Bone marrow (tissue), 2 donors: ENCODE results near the gene TSPAN7.

Source experiments
- DNase-seq, 2 donors: peaks; one replicate each; lab custom pipeline; 2025; lab: John Stamatoyannopoulos, UW

Gene TSPAN7

GRCh38 chrX:38694394-38694793 lies 133.1 kb downstream of the TSPAN7 start:
- no peak for DNase-seq

GRCh38 chrX:38697461-38697860 lies 136.1 kb downstream of the TSPAN7 start:
- DNase-seq: no peak

- DNase-seq: no peak
These were observed 137.8 kb downstream of the TSPAN7 start for GRCh38 chrX:38699121-38699520.

GRCh38 chrX:38699696-38700095 lies 138.4 kb downstream of the TSPAN7 start:
- no peak for DNase-seq

- no peak for DNase-seq
These were observed 139.7 kb downstream of the TSPAN7 start for GRCh38 chrX:38701073-38701472.

- no peak for DNase-seq
These were observed 143.0 kb downstream of the TSPAN7 start for GRCh38 chrX:38704146-38704882.

- DNase-seq: no peak
These were observed 156.5 kb downstream of the TSPAN7 start for GRCh38 chrX:38717871-38718270.

- no peak for DNase-seq
These were observed 157.0 kb downstream of the TSPAN7 start for GRCh38 chrX:38718311-38718710.

- no peak for DNase-seq
These were observed 165.3 kb downstream of the TSPAN7 start for GRCh38 chrX:38726612-38727011.

- DNase-seq: no peak
These were observed 166.3 kb downstream of the TSPAN7 start for GRCh38 chrX:38727668-38728067.

- no peak for DNase-seq
These were observed 171.5 kb downstream of the TSPAN7 start for GRCh38 chrX:38732866-38733265.
